PC-9 (cell line): ENCODE measurements around the gene SHE. TPM values are rescaled to one million over a fixed set of nuclear protein-coding genes. Genes with fewer than 3 reads are reported as not detected.
A peak's percentile ranks its signal among the peaks of the same experiment; 100 is the strongest.

Source experiments
- BruUV-seq: library from RNA; stranded (reverse); fragments of 400-500 nt; replicated peaks from 2 replicates; lab custom pipeline; 2021; lab: Mats Ljungman, UMichigan
- CTCF ChIA-PET: fragments of 300-600 bp; sonication (Branson Sonifier 250); formaldehyde crosslinking; loops from one replicate; lab custom pipeline; 2022; ENCODE audit warnings: antibody characterized with exemption; lab: Charles Lee
- POLR2A ChIA-PET: fragments of 300-600 bp; sonication (Branson Sonifier 250); formaldehyde crosslinking; loops from one replicate; lab custom pipeline; 2022; ENCODE audit warnings: antibody characterized with exemption; ENCODE audit not compliant: unreplicated experiment; lab: Charles Lee
- DNase-seq, 2 experiments: peaks; one replicate each; pipeline versions ENCODE4 v3.0.0 to v3.0.0-alpha.2; 2015 to 2022; ENCODE audit warnings: mixed read lengths in 1 of 2
- H2AFZ ChIP-seq: fragments of 200-600 bp; sonication (generic); 2 replicates; pipeline ENCODE4 v1.8.1; 2017; ENCODE audit warnings: antibody characterized with exemption
- H3F3A ChIP-seq: fragments of 200-600 bp; sonication (generic); 2 replicates; pipeline ENCODE4 v1.8.1; 2017; ENCODE audit warnings: antibody characterized with exemption, mild to moderate bottlenecking, low read depth; ENCODE audit not compliant: insufficient read depth
- H3K27ac ChIP-seq: fragments of 200-600 bp; sonication (generic); 2 replicates; pipeline ENCODE4 v1.6.1; 2016; ENCODE audit warnings: mixed run types
- H3K27me3 ChIP-seq: fragments of 200-600 bp; sonication (generic); 2 replicates; pipeline ENCODE4 v1.6.1; 2016; ENCODE audit warnings: low read depth, mixed run types; ENCODE audit not compliant: insufficient read depth
- H3K36me3 ChIP-seq: fragments of 200-600 bp; sonication (generic); 2 replicates; pipeline ENCODE4 v1.6.1; 2016; ENCODE audit warnings: low read depth, mixed run types
- H3K4me1 ChIP-seq: fragments of 200-600 bp; sonication (generic); replicated peaks from 2 replicates; pipeline ENCODE4 v1.6.1; 2016; ENCODE audit warnings: mixed run types; ENCODE audit not compliant: insufficient read depth
- H3K4me2 ChIP-seq: fragments of 200-600 bp; sonication (generic); 2 replicates; pipeline ENCODE4 v1.6.1; 2017; ENCODE audit warnings: mixed run types
- H3K4me3 ChIP-seq: fragments of 200-600 bp; sonication (generic); 2 replicates; pipeline ENCODE4 v1.6.1; 2016; ENCODE audit warnings: mixed run types
- H3K79me2 ChIP-seq: fragments of 200-600 bp; sonication (generic); 2 replicates; pipeline ENCODE4 v1.6.1; 2017; ENCODE audit warnings: low read depth, mixed run types
- H3K9me2 ChIP-seq: fragments of 200-600 bp; sonication (generic); 2 replicates; pipeline ENCODE4 v1.8.1; 2017; ENCODE audit warnings: mild to moderate bottlenecking; ENCODE audit not compliant: insufficient read depth
- H3K9me3 ChIP-seq: fragments of 200-600 bp; sonication (generic); 2 replicates; pipeline ENCODE4 v1.8.1; 2016; ENCODE audit warnings: low read depth; ENCODE audit not compliant: insufficient read depth
- H4K20me1 ChIP-seq: fragments of 200-600 bp; sonication (generic); 2 replicates; pipeline ENCODE4 v1.8.1; 2017; ENCODE audit not compliant: insufficient read depth
- EZH2 ChIP-seq: fragments of 200-600 bp; sonication (generic); IDR thresholded peaks from 2 replicates; pipeline ENCODE4 v1.8.0; 2017; ENCODE audit warnings: antibody characterized with exemption, low read depth
- intact Hi-C: fragments of 100-400 bp; cut with micrococcal nuclease; formaldehyde crosslinking; loops from one replicate; pipeline ENCODE4 v1.10.0; 2022; ENCODE audit not compliant: unreplicated experiment
- total RNA-seq: library from RNA; stranded (reverse); gene quantifications from 2 replicates; pipeline ENCODE4 v1.2.3, GENCODE V29; 2021
- TF ChIP-seq, protein P1 (sequence below): fragments of 200-600 bp; sonication (generic); conservative IDR thresholded peaks from 2 replicates; pipeline ENCODE4 v1.6.1; 2017; ENCODE audit warnings: mixed run types, antibody characterized with exemption, mild to moderate bottlenecking, moderate library complexity

The SHE gene
- total RNA-seq, 1 experiment from 2014 or later, result not detected

DNA sequence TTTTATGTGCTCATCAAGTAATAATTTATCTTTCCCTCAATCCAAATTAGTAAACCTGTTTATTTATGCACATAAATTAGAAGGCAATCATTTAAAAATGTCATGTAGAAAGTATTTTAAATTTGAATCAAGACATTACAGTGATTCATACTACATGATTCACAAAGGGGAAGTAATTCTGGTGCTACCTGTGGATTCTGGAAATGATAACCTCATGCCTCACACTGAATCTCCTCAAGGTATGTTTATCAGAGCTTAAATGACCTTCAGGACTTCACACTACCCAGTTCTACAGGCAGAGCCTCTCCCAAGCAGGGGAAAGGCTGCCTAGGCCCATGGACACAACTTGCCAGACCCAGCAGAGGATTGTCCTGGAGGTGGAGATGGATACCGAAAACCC lies 25.4 kb downstream of the SHE start:
- intact Hi-C loops, result loop anchor here (5.0 kb wide), 1 partner anchor 279 kb away; no protein-coding TSS in a partner anchor
- CTCF ChIA-PET, result interaction anchor here (0.6 kb wide), 1 partner anchor 94 kb away, joined by 5 read pairs; no protein-coding TSS in a partner anchor
- DNase-seq, result peak in 1 of 2 experiments; percentile 59
- Histone ChIP-seq H2AFZ (no peak overlapping the region), H3K4me2 (no peak overlapping the region), H3K9me2 (no peaks in the 10 kb centered on the region), H3K79me2 (no peaks in the 10 kb centered on the region), H3K9me3 (no peaks in the 10 kb centered on the region), H3K27ac (no peak overlapping the region), H3F3A (peaks cover 18% of the 10 kb centered on the region), H4K20me1 (no peaks in the 10 kb centered on the region), H3K4me1 (0 out of 2 replicates have a peak, but pooled peaks cover 12% of the 10 kb centered on the region), H3K4me3 (no peak overlapping the region), H3K36me3 (no peaks in the 10 kb centered on the region), H3K27me3 (no peaks in the 10 kb centered on the region)
- POLR2A ChIA-PET, result interaction anchor here (1.0 kb wide), 1 partner anchor 256 kb away, joined by 5 read pairs; the partner anchor contains the start of gene UBAP2L
- TF ChIP-seq EZH2, result no peak
- TF ChIP-seq, protein P1, sequence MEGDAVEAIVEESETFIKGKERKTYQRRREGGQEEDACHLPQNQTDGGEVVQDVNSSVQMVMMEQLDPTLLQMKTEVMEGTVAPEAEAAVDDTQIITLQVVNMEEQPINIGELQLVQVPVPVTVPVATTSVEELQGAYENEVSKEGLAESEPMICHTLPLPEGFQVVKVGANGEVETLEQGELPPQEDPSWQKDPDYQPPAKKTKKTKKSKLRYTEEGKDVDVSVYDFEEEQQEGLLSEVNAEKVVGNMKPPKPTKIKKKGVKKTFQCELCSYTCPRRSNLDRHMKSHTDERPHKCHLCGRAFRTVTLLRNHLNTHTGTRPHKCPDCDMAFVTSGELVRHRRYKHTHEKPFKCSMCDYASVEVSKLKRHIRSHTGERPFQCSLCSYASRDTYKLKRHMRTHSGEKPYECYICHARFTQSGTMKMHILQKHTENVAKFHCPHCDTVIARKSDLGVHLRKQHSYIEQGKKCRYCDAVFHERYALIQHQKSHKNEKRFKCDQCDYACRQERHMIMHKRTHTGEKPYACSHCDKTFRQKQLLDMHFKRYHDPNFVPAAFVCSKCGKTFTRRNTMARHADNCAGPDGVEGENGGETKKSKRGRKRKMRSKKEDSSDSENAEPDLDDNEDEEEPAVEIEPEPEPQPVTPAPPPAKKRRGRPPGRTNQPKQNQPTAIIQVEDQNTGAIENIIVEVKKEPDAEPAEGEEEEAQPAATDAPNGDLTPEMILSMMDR, result no peak
- no TSS peak for BruUV-seq

DNA sequence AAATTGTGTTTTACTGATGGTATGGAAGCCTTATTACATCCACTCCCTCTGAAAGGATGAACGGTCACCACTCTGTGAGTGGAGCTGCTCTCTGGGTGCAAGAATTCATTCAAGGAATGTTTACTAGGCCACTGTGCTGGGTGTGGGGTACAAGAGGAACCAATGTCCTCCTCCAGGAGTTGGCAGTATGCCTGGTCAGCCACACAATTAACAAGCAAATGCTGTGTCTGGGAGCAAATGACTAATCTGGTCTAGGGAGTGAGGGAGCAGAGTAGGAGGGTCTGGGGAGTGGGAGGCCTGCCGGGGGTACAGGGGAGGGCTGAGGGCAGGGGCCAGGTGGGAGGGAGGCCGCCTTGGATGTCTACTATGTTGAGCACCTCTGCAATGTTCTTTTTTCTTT lies 27.4 kb downstream of the SHE start:
- Histone ChIP-seq H3K9me2 (no peaks in the 10 kb centered on the region), H3K9me3 (no peaks in the 10 kb centered on the region), H3K27ac (no peak overlapping the region), H3K36me3 (no peaks in the 10 kb centered on the region), H3F3A (peaks cover 18% of the 10 kb centered on the region), H3K27me3 (no peaks in the 10 kb centered on the region), H3K4me1 (0 out of 2 replicates have a peak, but pooled peaks cover 12% of the 10 kb centered on the region), H3K79me2 (no peaks in the 10 kb centered on the region), H4K20me1 (no peaks in the 10 kb centered on the region), H3K4me2 (no peak overlapping the region), H3K4me3 (no peak overlapping the region), H2AFZ (no peak overlapping the region)
- POLR2A ChIA-PET, result interaction anchor here (1.0 kb wide), 1 partner anchor 56 kb away, joined by 4 read pairs; no protein-coding TSS in a partner anchor
- CTCF ChIA-PET, result no interaction called here
- no TSS peak for BruUV-seq
- TF ChIP-seq EZH2, result no peak
- TF ChIP-seq, protein P1, result no peak
- DNase-seq, result peak; percentile 45 to 53
- intact Hi-C loops, result loop anchor here (5.0 kb wide), 1 partner anchor 278 kb away; no protein-coding TSS in a partner anchor

DNA sequence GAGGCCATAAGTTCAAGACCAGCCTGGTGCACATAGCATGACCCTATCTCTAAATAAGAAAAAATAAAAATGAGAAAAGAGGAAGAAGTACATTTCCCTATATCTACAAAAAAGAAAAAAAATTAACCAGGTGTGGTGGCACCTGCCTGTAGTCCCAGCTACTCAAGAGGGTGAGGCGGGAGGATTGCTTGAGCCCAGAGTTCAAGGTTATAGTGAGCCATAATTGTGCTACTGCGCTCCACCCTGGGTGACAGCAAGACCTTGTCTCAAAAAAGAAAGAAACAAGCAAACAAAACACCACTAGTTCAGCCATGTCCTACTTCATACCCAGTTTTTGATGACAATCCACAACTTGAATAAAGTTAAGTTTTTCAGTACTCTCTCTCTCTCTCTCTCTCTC lies 30.9 kb downstream of the SHE start:
- intact Hi-C loops, result no loop called here
- TF ChIP-seq, protein P1, result no peak
- TF ChIP-seq EZH2, result no peak
- no peak for DNase-seq
- H3K36me3 ChIP-seq, result no peaks in the 10 kb centered on the region
- H3K4me1 ChIP-seq, result 0 out of 2 replicates have a peak, but pooled peaks cover 4% of the 10 kb centered on the region
- no peak overlapping the region for H3K4me2 ChIP-seq
- no peak overlapping the region for H3K4me3 ChIP-seq
- POLR2A ChIA-PET, result interaction anchor here (0.6 kb wide), 1 partner anchor 197 kb away, joined by 3 read pairs; no protein-coding TSS in a partner anchor
- peaks cover 10% of the 10 kb centered on the region; the same call in 1 of the 2 replicates for H3F3A ChIP-seq
- CTCF ChIA-PET, result interaction anchor here (0.7 to 0.8 kb wide), 2 partner anchors 68 to 389 kb away, joined by 3 to 6 read pairs; no protein-coding TSS in a partner anchor
- no peaks in the 10 kb centered on the region for H3K9me3 ChIP-seq
- no peaks in the 10 kb centered on the region for H3K27me3 ChIP-seq
- H4K20me1 ChIP-seq, result no peaks in the 10 kb centered on the region
- H3K79me2 ChIP-seq, result no peaks in the 10 kb centered on the region
- no TSS peak for BruUV-seq
- no peak overlapping the region for H2AFZ ChIP-seq
- no peak overlapping the region for H3K27ac ChIP-seq
- H3K9me2 ChIP-seq, result no peaks in the 10 kb centered on the region
